ENCODE measurements around the gene DLX2.
"Not testable (repeated sequence)": the region's sequence is repeated elsewhere in the genome, so short reads cannot be mapped to it uniquely, and the experiment has no call there.

Gene DLX2

DNA sequence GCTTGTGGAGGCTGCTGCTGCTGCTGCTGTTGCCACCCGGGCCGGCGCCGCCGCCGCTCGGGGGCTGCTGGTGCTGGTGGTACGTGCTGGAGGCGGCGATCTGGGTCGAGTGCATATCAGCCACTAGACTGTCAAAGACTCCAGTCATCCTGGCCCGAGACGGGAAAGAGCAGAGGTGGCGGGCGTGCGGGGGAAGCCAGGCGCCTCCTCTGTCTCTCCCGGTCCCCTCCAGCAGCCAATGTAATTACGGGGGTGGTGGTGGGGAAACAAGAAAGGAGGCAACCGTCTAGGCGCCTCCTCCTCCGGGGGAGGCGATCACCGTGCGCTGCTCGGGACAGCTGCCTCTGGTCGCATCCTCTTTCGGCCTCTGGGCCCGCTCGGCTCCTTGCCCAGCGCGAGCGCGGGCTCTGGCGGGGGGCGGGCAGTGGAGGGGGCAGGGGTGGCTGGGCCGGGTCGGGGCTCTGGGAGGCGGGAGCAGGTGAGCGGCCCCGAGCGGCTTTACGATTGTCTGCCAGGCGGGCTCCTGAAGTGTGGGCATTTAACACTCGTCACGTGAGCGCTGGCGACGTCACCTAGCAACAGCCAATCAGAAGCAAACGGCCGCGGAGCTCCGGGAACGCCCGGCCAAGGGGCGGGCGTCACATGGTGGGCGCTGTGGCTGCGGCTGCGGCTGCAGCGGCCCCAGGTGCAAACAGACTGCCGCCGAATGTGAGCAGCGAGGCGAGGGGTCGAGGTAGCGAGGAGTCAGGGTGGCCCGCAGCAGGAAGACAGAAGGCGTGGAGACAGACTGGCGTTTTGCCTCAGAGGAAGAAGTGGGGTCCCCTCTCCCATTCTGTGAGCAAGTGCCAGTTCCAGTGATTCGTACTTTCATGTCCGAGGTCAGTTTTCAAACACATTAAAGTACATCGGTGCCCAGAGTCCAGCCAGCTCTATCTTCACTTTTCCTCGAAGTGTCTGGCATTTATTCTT lies at the start of gene DLX2:
Gene DLX2 (minus strand): TSS at position 510 of the 969 bp plus-strand sequence. CDS start 362 bp downstream, at position 148.
- in situ Hi-C loops (cut with HindIII; ENCODE audit: low sequenced_read_pairs), result no loop called here

DNA sequence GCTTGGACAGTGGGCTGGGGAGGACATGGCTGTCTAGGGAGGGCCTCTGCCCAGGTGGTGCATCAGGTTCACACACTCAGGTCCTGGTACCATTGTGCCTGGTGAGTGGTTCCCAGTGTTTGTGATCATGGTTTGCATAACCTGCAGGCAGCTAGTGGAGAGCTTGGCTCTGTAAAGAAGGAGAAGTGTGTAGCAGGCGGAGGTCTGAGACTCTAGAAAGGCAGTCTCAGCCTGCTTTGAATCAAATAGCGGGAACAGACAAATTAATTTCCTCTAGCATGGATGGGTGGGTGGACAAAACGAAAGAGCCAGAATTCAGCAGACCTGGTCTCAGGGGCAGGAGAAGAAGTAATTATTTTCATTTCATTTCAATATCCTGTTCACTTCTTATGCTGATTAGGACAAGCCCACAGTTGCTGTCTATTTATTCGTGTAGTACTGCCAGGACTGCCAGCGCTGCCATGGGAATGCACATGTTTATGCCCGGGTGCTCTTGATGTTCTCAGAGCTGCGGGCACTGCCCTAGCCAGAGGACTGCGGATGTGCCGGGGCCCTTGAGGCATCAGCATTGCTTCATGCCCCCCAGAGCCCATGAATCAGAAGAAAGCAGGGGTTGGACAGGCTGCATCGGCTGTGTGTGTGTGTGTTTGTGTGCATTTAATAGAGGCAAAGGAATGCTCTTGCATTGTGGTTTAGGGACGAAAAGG lies 45.4 kb upstream of the DLX2 start:
- in situ Hi-C loops (cut with HindIII; ENCODE audit: low sequenced_read_pairs), result no loop called here

- in situ Hi-C loops (cut with HindIII; ENCODE audit: low sequenced_read_pairs), result no loop called here
Measured at GRCh38 chr2:172143817-172144216, 41.1 kb upstream of the DLX2 start.

DNA sequence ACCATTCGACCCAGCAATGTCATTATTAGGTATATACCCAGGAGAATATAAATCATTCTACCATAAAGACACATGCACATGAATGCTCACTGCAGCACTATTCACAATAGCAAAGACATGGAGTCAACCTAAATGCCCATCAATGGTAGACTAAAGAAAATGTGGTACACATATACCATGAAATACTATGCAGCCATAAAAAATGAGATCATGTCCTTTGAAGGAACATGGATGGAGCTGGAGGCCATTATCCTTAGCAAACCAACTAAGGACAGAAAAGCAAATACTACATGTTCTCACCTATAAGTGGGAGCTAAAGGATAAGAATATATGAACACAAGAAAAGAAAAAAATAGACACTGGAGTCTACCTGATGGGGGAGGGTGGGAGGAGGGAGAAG lies 36.0 kb upstream of the DLX2 start:
- in situ Hi-C loops (cut with HindIII; ENCODE audit: low sequenced_read_pairs), result not testable (repeated sequence)

DNA sequence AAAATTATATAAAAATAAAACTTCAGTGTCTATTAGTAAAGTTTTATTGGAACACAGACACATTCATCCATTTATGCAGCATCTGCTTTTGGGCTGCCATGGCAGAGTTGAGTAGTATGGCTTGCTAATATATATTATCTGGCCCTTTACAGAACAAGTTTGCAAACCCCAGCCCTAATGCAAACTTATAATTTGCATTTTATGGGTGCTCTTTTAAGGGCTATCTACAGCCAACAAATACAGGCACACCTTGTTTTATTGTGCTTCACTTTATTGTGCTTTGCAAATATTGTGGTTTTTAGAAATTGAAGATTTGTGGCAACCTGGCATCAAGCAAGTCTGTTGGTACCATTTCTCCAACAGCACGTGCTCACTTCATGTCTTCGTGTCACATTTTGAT lies 35.2 kb upstream of the DLX2 start:
- in situ Hi-C loops (cut with HindIII; ENCODE audit: low sequenced_read_pairs), result no loop called here

DNA sequence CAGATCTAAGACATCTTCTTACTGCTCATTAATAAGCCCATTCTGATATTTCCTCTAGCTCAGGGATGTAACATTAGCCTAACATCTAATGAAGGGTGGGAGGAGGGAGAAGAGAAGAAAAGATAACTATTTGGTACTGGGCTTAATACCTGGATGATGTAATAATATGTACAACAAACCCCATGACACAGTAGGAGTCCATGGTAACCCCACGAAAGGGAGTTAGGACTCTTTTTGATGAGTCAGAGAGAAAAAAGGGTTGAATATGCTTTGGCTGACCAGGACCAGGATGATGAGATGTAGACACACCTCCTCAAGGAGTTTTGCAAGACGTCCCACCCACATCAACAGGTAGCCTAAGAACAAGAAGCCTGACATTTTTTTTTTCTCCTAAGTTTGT lies 34.4 kb upstream of the DLX2 start:
- in situ Hi-C loops (cut with HindIII; ENCODE audit: low sequenced_read_pairs), result no loop called here

GRCh38 chr2:172135446-172135845 lies 32.7 kb upstream of the DLX2 start:
- in situ Hi-C loops (cut with HindIII; ENCODE audit: low sequenced_read_pairs), result no loop called here

DNA sequence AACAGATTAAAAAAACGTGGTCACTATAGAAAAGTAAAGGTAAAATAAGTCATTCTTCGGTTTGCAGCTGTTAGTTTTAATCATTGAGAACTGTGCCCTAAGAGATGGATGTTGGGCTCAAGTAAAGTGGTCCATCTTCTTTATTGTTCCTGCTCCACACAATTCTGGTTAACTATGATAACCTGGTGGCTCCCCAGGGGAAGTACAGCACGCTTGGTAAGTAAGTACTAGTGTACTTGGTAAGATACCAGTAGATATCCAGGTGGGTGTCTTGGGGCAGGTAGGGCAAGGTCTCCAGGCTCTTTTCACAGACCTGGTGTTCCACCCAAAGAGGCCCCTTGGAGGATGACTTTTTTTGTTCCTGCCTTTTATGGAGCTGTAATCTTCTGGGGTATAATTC lies 31.6 kb upstream of the DLX2 start:
- in situ Hi-C loops (cut with HindIII; ENCODE audit: low sequenced_read_pairs), result no loop called here

DNA sequence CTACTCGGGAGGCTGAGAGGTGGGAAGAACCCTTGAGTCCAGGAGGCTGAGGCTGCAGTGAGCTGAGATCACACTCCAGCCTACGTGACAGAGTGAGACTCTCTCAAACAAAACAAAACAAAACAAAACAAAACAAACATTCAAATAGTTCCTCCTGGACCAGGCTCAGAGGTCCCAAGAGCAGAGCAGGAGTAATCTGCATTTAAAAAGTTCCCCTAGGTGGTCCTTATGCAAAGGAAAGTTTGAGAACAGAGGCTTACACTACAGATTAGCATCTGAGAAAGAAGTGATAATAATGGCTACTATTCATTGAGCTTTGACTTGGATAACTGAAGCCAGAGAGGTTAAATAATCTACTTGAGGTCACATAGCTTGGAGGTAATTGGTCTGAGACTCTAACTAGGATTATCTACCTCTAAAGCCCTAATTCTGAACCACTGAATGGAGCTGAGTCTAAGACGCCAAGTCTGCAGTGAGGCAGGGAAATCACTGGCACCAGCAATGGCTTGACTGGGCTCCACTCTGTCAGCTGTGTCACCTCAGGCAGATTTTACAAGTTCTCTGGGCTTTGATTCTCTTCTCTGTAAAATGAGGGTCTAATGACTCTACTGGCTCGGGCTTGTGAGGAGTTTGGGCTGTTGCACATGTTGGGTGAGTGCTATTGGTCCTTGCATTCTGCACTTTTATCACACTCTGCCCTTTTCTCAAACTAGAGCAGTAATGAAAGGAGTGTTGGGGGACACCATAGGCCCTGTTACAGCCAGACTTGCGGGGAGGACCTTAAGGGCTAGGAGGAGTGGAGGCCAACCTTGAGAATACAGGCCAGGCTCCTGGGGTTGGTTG lies 29.2 kb upstream of the DLX2 start:
- in situ Hi-C loops (cut with HindIII; ENCODE audit: low sequenced_read_pairs), result no loop called here

GRCh38 chr2:172129404-172129803 lies 26.7 kb upstream of the DLX2 start:
- in situ Hi-C loops (cut with HindIII; ENCODE audit: low sequenced_read_pairs), result no loop called here

- in situ Hi-C loops (cut with HindIII; ENCODE audit: low sequenced_read_pairs), result no loop called here
Measured at GRCh38 chr2:172128484-172128883, 25.8 kb upstream of the DLX2 start.

DNA sequence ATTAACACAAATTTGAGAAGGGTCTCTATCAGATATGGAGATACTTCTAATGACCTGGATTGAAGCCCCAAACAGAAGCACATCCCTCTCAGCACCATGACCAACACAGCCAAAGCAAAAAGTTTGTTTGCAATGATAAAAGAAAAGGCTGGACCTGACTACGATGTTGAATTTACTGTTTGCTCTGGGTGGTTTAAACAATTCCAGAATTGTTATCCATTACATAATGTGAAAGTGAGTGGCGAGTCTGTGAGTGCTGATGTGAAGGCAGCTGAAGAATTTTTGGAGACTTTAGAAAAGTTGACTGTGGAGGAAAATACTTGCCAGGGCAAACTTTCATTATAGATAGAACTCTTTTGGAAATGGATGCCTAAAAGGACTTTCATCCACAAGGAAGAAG lies 17.4 kb upstream of the DLX2 start:
- in situ Hi-C loops (cut with HindIII; ENCODE audit: low sequenced_read_pairs), result no loop called here

GRCh38 chr2:172119089-172119488 lies 16.4 kb upstream of the DLX2 start:
- in situ Hi-C loops (cut with HindIII; ENCODE audit: low sequenced_read_pairs), result no loop called here

GRCh38 chr2:172116107-172116506 lies 13.4 kb upstream of the DLX2 start:
- in situ Hi-C loops (cut with HindIII; ENCODE audit: low sequenced_read_pairs), result no loop called here

DNA sequence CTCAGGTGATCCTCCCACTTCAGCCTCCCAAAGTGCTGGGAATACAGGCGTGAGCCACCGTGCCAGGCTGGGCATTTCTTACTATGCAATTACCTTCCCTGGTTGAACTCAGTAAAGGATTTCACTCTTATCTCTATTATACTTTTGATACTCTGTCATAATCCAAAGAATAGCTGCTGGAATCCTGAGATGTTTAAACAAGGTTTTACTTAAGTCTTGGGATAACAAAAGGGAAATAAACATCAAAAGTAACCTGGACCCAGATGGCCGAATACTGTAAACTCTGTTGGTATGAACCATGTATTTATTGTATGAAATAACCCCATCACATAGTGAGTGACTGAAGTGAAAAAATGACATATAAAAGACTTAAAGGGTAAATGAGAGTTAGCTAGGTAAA lies 11.9 kb upstream of the DLX2 start:
- in situ Hi-C loops (cut with HindIII; ENCODE audit: low sequenced_read_pairs), result no loop called here

- in situ Hi-C loops (cut with HindIII; ENCODE audit: low sequenced_read_pairs), result not testable (repeated sequence)
Measured at GRCh38 chr2:172114176-172114575, 11.5 kb upstream of the DLX2 start.

GRCh38 chr2:172113617-172114016 lies 10.9 kb upstream of the DLX2 start:
- in situ Hi-C loops (cut with HindIII; ENCODE audit: low sequenced_read_pairs), result no loop called here

- in situ Hi-C loops (cut with HindIII; ENCODE audit: low sequenced_read_pairs), result no loop called here
Measured at GRCh38 chr2:172109988-172110811, 7.5 kb upstream of the DLX2 start.

DNA sequence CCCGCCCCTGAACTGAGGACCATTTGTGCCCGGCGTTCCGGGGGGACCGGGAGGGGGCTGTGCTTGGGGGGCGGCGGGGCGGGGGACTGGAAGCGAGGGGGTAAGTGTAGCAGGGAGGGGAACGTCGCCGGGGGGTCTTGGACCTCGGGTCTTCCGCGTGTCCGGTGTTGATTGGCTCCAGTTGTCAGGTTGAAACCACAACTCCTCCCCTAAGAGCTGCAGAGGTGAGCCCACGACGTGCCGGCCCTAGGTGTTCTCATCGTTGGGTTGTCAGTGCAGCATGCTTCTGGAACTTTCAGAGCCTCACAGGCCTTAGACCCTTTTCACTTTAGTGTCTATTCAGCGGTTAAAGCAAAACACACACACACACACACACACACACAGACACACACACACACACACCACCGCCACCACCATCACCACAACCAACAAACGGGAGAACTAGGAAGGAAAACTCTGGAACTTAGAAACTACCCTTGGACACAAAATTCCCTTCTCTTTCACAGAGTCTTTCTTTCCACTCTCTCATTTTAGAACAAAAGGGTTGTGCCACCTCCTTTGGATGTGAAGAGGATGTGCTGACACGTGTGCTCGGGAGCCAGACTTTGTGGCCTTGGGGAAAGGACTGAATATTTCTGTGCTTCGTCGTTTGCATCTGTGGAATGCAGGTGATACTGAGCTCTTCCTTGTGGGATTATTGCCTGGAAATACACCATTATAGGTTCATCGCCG lies 6.7 kb upstream of the DLX2 start:
- in situ Hi-C loops (cut with HindIII; ENCODE audit: low sequenced_read_pairs), result no loop called here

- in situ Hi-C loops (cut with HindIII; ENCODE audit: low sequenced_read_pairs), result no loop called here
Measured at GRCh38 chr2:172108587-172108930, 5.9 kb upstream of the DLX2 start.
